Keratinocyte (primary cell): ENCODE measurements around the gene MLF2. TPM values are rescaled to one million over a fixed set of nuclear protein-coding genes. Genes with fewer than 3 reads are reported as not detected.

ENCODE experiments used
- DNase-seq: peaks from one replicate; pipeline ENCODE4 v3.0.0-alpha.2; 2011; ENCODE audit warnings: low read depth, missing footprints, low spot score
- FAIRE-seq: peaks from 2 replicates; lab custom pipeline; 2011; peaks lifted over from hg19 to GRCh38; lab: Jason Lieb, UNC
- H2AFZ ChIP-seq: 2 replicates; pipeline ENCODE4 v1.6.0; 2012; ENCODE audit warnings: low read length, control low read depth, inconsistent platforms; ENCODE audit not compliant: control insufficient read depth
- H3K27ac ChIP-seq: 2 replicates; pipeline ENCODE4 v1.5.1; 2011; ENCODE audit warnings: low read length; ENCODE audit not compliant: control insufficient read depth, insufficient read depth
- H3K27me3 ChIP-seq: 3 replicates; pipeline ENCODE4 v1.6.0; 2011; ENCODE audit warnings: low read length; ENCODE audit not compliant: control insufficient read depth, insufficient read depth; ENCODE audit errors: extremely low read depth
- H3K36me3 ChIP-seq, 2 experiments: 2 replicates in 1 of 2; 3 replicates in 1 of 2; pipeline ENCODE4 v1.5.1; 2011; ENCODE audit warnings: low read length in 2 of 2, mild to moderate bottlenecking in 1 of 2; ENCODE audit not compliant: control insufficient read depth in 2 of 2, insufficient read depth in 2 of 2; ENCODE audit errors: extremely low read depth in 1 of 2
- H3K4me1 ChIP-seq: 3 replicates; pipeline ENCODE4 v1.5.1; 2011; ENCODE audit warnings: low read length; ENCODE audit not compliant: control insufficient read depth, insufficient read depth; ENCODE audit errors: extremely low read depth
- H3K4me2 ChIP-seq: 3 replicates; pipeline ENCODE4 v1.6.0; 2011; ENCODE audit warnings: low read depth, low read length; ENCODE audit not compliant: control insufficient read depth, insufficient read depth; ENCODE audit errors: extremely low read depth
- H3K4me3 ChIP-seq, 3 experiments: fragments of 200-600 bp in 1 of 3; sonication (generic) in 1 of 3; 2 replicates in 2 of 3; 3 replicates in 1 of 3; pipeline ENCODE4 v1.5.1; 2011 to 2016; ENCODE audit warnings: low read length in 3 of 3, mild to moderate bottlenecking in 3 of 3, control low read depth in 2 of 3, inconsistent platforms in 1 of 3, low read depth in 1 of 3, mixed read lengths in 1 of 3, mixed run types in 1 of 3, moderate library complexity in 1 of 3; ENCODE audit not compliant: control insufficient read depth in 2 of 3, insufficient read depth in 2 of 3; ENCODE audit errors: extremely low read depth in 1 of 3
- H3K79me2 ChIP-seq: 2 replicates; pipeline ENCODE4 v1.6.0; 2012; ENCODE audit warnings: low read length; ENCODE audit not compliant: control insufficient read depth, insufficient read depth
- H3K9ac ChIP-seq: 3 replicates; pipeline ENCODE4 v1.6.0; 2011; ENCODE audit warnings: low read length; ENCODE audit not compliant: control insufficient read depth, insufficient read depth; ENCODE audit errors: extremely low read depth
- H3K9me1 ChIP-seq: 3 replicates; pipeline ENCODE4 v1.6.0; 2011; ENCODE audit warnings: low read length; ENCODE audit not compliant: control insufficient read depth, insufficient read depth; ENCODE audit errors: extremely low read depth
- H3K9me3 ChIP-seq: 2 replicates; pipeline ENCODE4 v1.5.1; 2012; ENCODE audit warnings: low read depth, low read length; ENCODE audit not compliant: control insufficient read depth
- H4K20me1 ChIP-seq: 3 replicates; pipeline ENCODE4 v1.6.0; 2011; ENCODE audit warnings: low read length; ENCODE audit not compliant: control insufficient read depth, insufficient read depth; ENCODE audit errors: extremely low read depth
- CTCF ChIP-seq, 3 experiments: IDR thresholded peaks in 1 of 3; conservative IDR thresholded peaks in 1 of 3; optimal IDR thresholded peaks in 1 of 3; 2 replicates in 2 of 3; 3 replicates in 1 of 3; pipeline versions ENCODE3 to v1.5.1; 2011; ENCODE audit warnings: low read length in 3 of 3, mild to moderate bottlenecking in 3 of 3, moderate library complexity in 2 of 3, control low read depth in 1 of 3, inconsistent platforms in 1 of 3; ENCODE audit not compliant: insufficient read depth in 2 of 3; ENCODE audit errors: extremely low read depth in 1 of 3
- EZH2 ChIP-seq: IDR thresholded peaks from one replicate; pipeline ENCODE4 v1.6.1; 2012; ENCODE audit warnings: inconsistent platforms, mild to moderate bottlenecking, low read length, moderate library complexity
- dilution Hi-C: fragments of 300-500 bp; cut with MboI; formaldehyde crosslinking; loops from one replicate; pipeline ENCODE4 v1.7.0; 2020; ENCODE audit warnings: low sequenced_read_pairs; ENCODE audit not compliant: extremely low pct_ligation_motif_present
- polyA plus RNA-seq, 5 experiments: library from polyadenylated mRNA; depleted of rRNA in 3 of 5; stranded (reverse) in 3 of 5; stranded (forward) in 1 of 5; unstranded in 1 of 5; fragments of >200 nt; gene quantifications; 1 replicate in 1 of 5; 2 replicates in 3 of 5; 3 replicates in 1 of 5; pipeline versions ENCODE4 v1.2.1 to v1.2.3, GENCODE V29; 2011 to 2012; ENCODE audit warnings: missing spikeins in 2 of 5, low read depth in 1 of 5, low replicate concordance in 1 of 5

MLF2 gene
- polyA plus RNA-seq, 1 donor (not counting 4 experiments of a cell fraction or from before 2014, with no cell fraction given) = 317 TPM

GRCh38 chr12:6775185-6776174, 22.5 kb upstream of the MLF2 start:
- peaks cover 35% of the 10 kb centered on the region for H3K27me3 ChIP-seq
- peaks cover 8% of the 10 kb centered on the region for H3K4me1 ChIP-seq
- no peaks in the 10 kb centered on the region for H3K79me2 ChIP-seq
- no peak overlapping the region for H3K9ac ChIP-seq
- no peak overlapping the region for H3K4me3 ChIP-seq
- TF ChIP-seq CTCF (optimal IDR thresholded peaks at IDR 0.05 in 1 of 3, IDR thresholded peaks at IDR 0.05 in 1 of 3, conservative IDR thresholded peaks at IDR 0.05 in 1 of 3; ENCODE audit: extremely low read depth in 1 of 3, insufficient read depth in 2 of 3, low read length in 3 of 3) (no peak), EZH2 (no peak)
- dilution Hi-C loops = no loop called here
- H3K9me1 ChIP-seq = no peaks in the 10 kb centered on the region
- no peak overlapping the region for H3K27ac ChIP-seq
- no peaks in the 10 kb centered on the region for H3K9me3 ChIP-seq
- no peaks in the 10 kb centered on the region for H4K20me1 ChIP-seq
- peaks cover 2 to 4% of the 10 kb centered on the region in 2 experiments for H3K36me3 ChIP-seq
- no peak for DNase-seq
- H2AFZ ChIP-seq = no peak overlapping the region
- no peak overlapping the region for H3K4me2 ChIP-seq
- no peak for FAIRE-seq

GRCh38 chr12:6774499-6775062, 21.6 kb upstream of the MLF2 start:
- no peak overlapping the region for H3K4me3 ChIP-seq
- H3K9ac ChIP-seq = no peak overlapping the region
- H3K27me3 ChIP-seq = peaks cover 35% of the 10 kb centered on the region
- H3K4me1 ChIP-seq = peaks cover 8% of the 10 kb centered on the region
- H3K9me3 ChIP-seq = no peaks in the 10 kb centered on the region
- no peak for DNase-seq
- H4K20me1 ChIP-seq = no peaks in the 10 kb centered on the region
- no peak overlapping the region for H2AFZ ChIP-seq
- no peak overlapping the region for H3K27ac ChIP-seq
- TF ChIP-seq CTCF (optimal IDR thresholded peaks at IDR 0.05 in 1 of 3, IDR thresholded peaks at IDR 0.05 in 1 of 3, conservative IDR thresholded peaks at IDR 0.05 in 1 of 3; ENCODE audit: extremely low read depth in 1 of 3, insufficient read depth in 2 of 3, low read length in 3 of 3) = no peak
- dilution Hi-C loops = no loop called here
- H3K9me1 ChIP-seq = no peaks in the 10 kb centered on the region
- H3K4me2 ChIP-seq = no peak overlapping the region
- FAIRE-seq = no peak
- no peaks in the 10 kb centered on the region for H3K79me2 ChIP-seq
- H3K36me3 ChIP-seq = peaks cover 4 to 5% of the 10 kb centered on the region in 2 experiments
